CD4-positive, alpha-beta T cell (primary cell): ENCODE data around the gene VIPR2. TPM values are rescaled to one million over a fixed set of nuclear protein-coding genes. Genes with fewer than 3 reads are reported as not detected.

ENCODE experiments used
- ATAC-seq: fragments of 200-7000 bp; cut with Tn5 transposase; one replicate; pipeline ENCODE4 v1.10.0; 2022; ENCODE audit warnings: mild to moderate bottlenecking; ENCODE audit not compliant: poor library complexity
- CTCF ChIA-PET: fragments of 350-600 bp; sonication (Branson Sonifier 250); formaldehyde crosslinking; loops from one replicate; lab custom pipeline; 2021; ENCODE audit warnings: antibody characterized with exemption, inconsistent platforms; lab: Charles Lee
- POLR2A ChIA-PET: fragments of 350-600 bp; sonication (Branson Sonifier 250); formaldehyde crosslinking; loops from one replicate; lab custom pipeline; 2021; ENCODE audit warnings: antibody characterized with exemption, inconsistent platforms; lab: Charles Lee
- DNase-seq, 14 experiments: peaks; one replicate each; pipeline ENCODE4 v3.0.0-alpha.2; 2013 to 2020; ENCODE audit warnings: mixed read lengths in 2 of 14
- H3K27ac ChIP-seq, 2 donors: one replicate each; pipeline versions ENCODE4 v1.5.1 to v1.7.0; 2013; ENCODE audit warnings: low read length in 2 of 2, low read depth in 1 of 2, mild to moderate bottlenecking in 1 of 2
- H3K27me3 ChIP-seq, 2 experiments: 1 replicate in 1 of 2; 2 replicates in 1 of 2; pipeline versions ENCODE4 v1.6.1 to v1.7.0; 2013; ENCODE audit warnings: low read length in 2 of 2, control low read depth in 1 of 2, mild to moderate bottlenecking in 1 of 2, moderate library complexity in 1 of 2; ENCODE audit not compliant: insufficient read depth in 2 of 2, control insufficient read depth in 1 of 2
- H3K36me3 ChIP-seq: one replicate; pipeline ENCODE4 v1.6.1; 2013; ENCODE audit warnings: low read length, control low read depth; ENCODE audit not compliant: insufficient read depth
- H3K4me1 ChIP-seq: one replicate; pipeline ENCODE4 v1.6.1; 2013; ENCODE audit warnings: low read length, control low read depth; ENCODE audit not compliant: insufficient read depth
- H3K4me3 ChIP-seq: one replicate; pipeline ENCODE4 v1.5.1; 2013; ENCODE audit warnings: mild to moderate bottlenecking, low read length, moderate library complexity
- H3K9me3 ChIP-seq, 2 experiments: 1 replicate in 1 of 2; 2 replicates in 1 of 2; pipeline versions ENCODE4 v1.6.1 to v1.7.0; 2013; ENCODE audit warnings: low read length in 2 of 2, mild to moderate bottlenecking in 2 of 2, control low read depth in 1 of 2, moderate library complexity in 1 of 2; ENCODE audit not compliant: control insufficient read depth in 1 of 2, insufficient read depth in 1 of 2
- H3K27ac Mint-ChIP-seq: one replicate; pipeline ENCODE4 v1.8.0; 2020; ENCODE audit warnings: mixed read lengths
- H3K27me3 Mint-ChIP-seq: one replicate; pipeline ENCODE4 v1.8.0; 2021; ENCODE audit warnings: mixed read lengths
- H3K36me3 Mint-ChIP-seq: one replicate; pipeline ENCODE4 v1.8.0; 2021; ENCODE audit warnings: low read depth, mixed read lengths
- H3K4me1 Mint-ChIP-seq: one replicate; pipeline ENCODE4 v1.8.0; 2021; ENCODE audit warnings: low read depth, mixed read lengths
- H3K4me3 Mint-ChIP-seq: one replicate; pipeline ENCODE4 v1.8.0; 2020; ENCODE audit warnings: mild to moderate bottlenecking, mixed read lengths
- H3K9me3 Mint-ChIP-seq: one replicate; pipeline ENCODE4 v1.8.0; 2020; ENCODE audit warnings: mixed read lengths
- CTCF ChIP-seq: fragments of 200-600 bp; IDR thresholded peaks from one replicate; pipeline ENCODE4 v1.8.0; 2022; ENCODE audit warnings: antibody characterized with exemption, mild to moderate bottlenecking
- intact Hi-C, 2 experiments: fragments of 100-400 bp; cut with DNase I in 1 of 2; cut with micrococcal nuclease in 1 of 2; formaldehyde crosslinking; loops; one replicate each; pipeline versions ENCODE4 v1.15.1 to v1.9.0; 2023 to 2025; cut with DNase I, micrococcal nuclease
- total RNA-seq, 174 experiments: library from RNA in 2 of 174; stranded (reverse) in 2 of 174; gene quantifications; one replicate each; pipeline ENCODE4 v1.2.3 and lab custom pipeline; 2021 to 2026

The VIPR2 gene
- total RNA-seq, 2 experiments from 2014 or later: 0.59 to 0.80 TPM

- Mint-ChIP-seq H3K4me1 (no peaks in the 10 kb centered on the region), H3K27ac (no peak overlapping the region), H3K9me3 (no peaks in the 10 kb centered on the region), H3K4me3 (no peak overlapping the region), H3K27me3 (no peaks in the 10 kb centered on the region), H3K36me3 (no peaks in the 10 kb centered on the region)
- Histone ChIP-seq H3K27ac (no peak overlapping the region), H3K36me3 (no peaks in the 10 kb centered on the region), H3K4me1 (no peaks in the 10 kb centered on the region), H3K4me3 (no peak overlapping the region), H3K9me3 (no peaks in the 10 kb centered on the region), H3K27me3 (no peaks in the 10 kb centered on the region)
- intact Hi-C loops: no loop called here
- DNase-seq: no peak
- ChIA-PET POLR2A (no interaction called here), CTCF (no interaction called here)
- ATAC-seq: no peak
- no peak for TF ChIP-seq CTCF
Observed at GRCh38 chr7:159158125-159158887, 13.6 kb upstream of the VIPR2 start.

- H3K27me3 Mint-ChIP-seq: no peaks in the 10 kb centered on the region
- DNase-seq: no peak
- H3K36me3 Mint-ChIP-seq: no peaks in the 10 kb centered on the region
- TF ChIP-seq CTCF: no peak
- CTCF ChIA-PET: no interaction called here
- Histone ChIP-seq H3K27ac (no peak overlapping the region), H3K4me3 (no peak overlapping the region), H3K36me3 (no peaks in the 10 kb centered on the region), H3K27me3 (no peaks in the 10 kb centered on the region), H3K9me3 (no peaks in the 10 kb centered on the region), H3K4me1 (no peaks in the 10 kb centered on the region)
- no peak overlapping the region for H3K4me3 Mint-ChIP-seq
- POLR2A ChIA-PET: no interaction called here
- H3K27ac Mint-ChIP-seq: no peak overlapping the region
- no peak for ATAC-seq
- H3K9me3 Mint-ChIP-seq: no peaks in the 10 kb centered on the region
- intact Hi-C loops: no loop called here
- no peaks in the 10 kb centered on the region for H3K4me1 Mint-ChIP-seq
Observed at GRCh38 chr7:159157714-159158113, 13.0 kb upstream of the VIPR2 start.

- CTCF ChIA-PET: no interaction called here
- Histone ChIP-seq H3K9me3 (no peaks in the 10 kb centered on the region), H3K36me3 (no peaks in the 10 kb centered on the region), H3K4me3 (no peak overlapping the region), H3K27ac (no peak overlapping the region), H3K27me3 (no peaks in the 10 kb centered on the region), H3K4me1 (no peaks in the 10 kb centered on the region)
- no peak for TF ChIP-seq CTCF
- DNase-seq (no peak), ATAC-seq (no peak)
- Mint-ChIP-seq H3K36me3 (no peaks in the 10 kb centered on the region), H3K27me3 (no peaks in the 10 kb centered on the region), H3K27ac (no peak overlapping the region), H3K4me3 (no peak overlapping the region), H3K9me3 (no peaks in the 10 kb centered on the region), H3K4me1 (no peaks in the 10 kb centered on the region)
- POLR2A ChIA-PET: no interaction called here
- intact Hi-C loops: no loop called here
Observed at GRCh38 chr7:159156436-159157245, 12.0 kb upstream of the VIPR2 start.
